ENCODE data around the gene DCUN1D2.

DNA sequence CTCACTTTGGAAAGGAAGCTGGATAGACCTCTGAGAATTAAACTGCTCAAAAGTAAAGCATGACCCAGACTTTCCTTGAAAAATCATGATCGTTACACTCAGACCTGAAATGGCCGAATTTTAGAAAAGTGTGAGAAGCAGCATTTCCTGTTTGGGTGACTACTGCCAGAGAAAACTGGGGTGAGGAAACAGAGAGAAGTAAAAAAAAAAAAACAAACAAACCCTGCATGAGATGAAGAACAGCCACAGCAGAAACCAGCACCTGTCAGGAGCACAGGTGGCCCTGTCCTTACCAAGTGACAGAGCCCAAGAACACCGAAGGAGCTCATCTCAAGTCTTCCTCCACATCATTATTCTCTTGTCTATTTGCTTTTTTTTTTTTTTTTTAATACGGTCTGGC is 25.2 kb downstream of the DCUN1D2 start:
- TF ChIP-seq CTCF (IDR thresholded peaks at IDR 0.05; ENCODE audit: low read length), result no peak
- no peak for TF ChIP-seq EZH2 (optimal IDR thresholded peaks at IDR 0.05; ENCODE audit: low read depth, low read length)
- no peak for TF ChIP-seq EZH2phosphoT487 (IDR thresholded peaks at IDR 0.05; ENCODE audit: low read length)
